Choroid plexus epithelial cell (primary cell): Measurements from ENCODE around the gene ZNF692.

Source experiments
- DNase-seq: peaks from one replicate; pipeline ENCODE4 v3.0.0-alpha.2; 2010; ENCODE audit warnings: low read depth
- H3K4me3 ChIP-seq: 2 replicates; pipeline ENCODE4 v1.5.1; 2011; ENCODE audit warnings: low read depth, mild to moderate bottlenecking, control low read depth, low read length, moderate library complexity
- TF ChIP-seq, protein P1 (sequence below): conservative IDR thresholded peaks from 2 replicates; pipeline ENCODE4 v1.5.1; 2011; ENCODE audit warnings: low read depth, mild to moderate bottlenecking, control low read depth, inconsistent platforms, low read length, moderate library complexity

Gene ZNF692

DNA sequence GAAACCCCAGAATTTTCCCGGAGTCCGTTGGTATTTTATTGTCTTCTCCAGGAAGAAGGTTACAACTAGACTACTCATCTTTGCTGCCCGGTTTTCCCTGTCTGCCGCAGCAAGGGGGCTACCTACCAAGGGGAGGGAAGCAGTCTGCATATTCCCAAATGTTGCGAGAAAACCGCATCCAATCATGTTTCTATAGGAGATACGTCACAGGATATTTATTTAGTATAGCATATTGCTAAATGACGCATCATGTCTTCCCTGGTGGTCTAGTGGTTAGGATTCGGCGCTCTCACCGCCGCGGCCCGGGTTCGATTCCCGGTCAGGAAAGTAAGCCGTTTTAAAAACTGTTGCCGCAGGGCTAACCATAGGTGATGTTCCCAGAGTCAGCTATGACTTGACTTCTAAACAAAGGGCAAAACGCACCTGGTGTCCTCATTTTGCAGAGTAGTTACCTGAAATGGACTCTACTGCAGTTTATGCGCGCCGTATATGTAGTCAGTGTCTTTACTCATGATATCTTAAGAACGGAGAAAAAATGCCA lies 15.2 kb upstream of the ZNF692 start:
- H3K4me3 ChIP-seq, result peak overlapping the region; percentile 87
- DNase-seq, result peak; percentile 93
- TF ChIP-seq, protein P1, sequence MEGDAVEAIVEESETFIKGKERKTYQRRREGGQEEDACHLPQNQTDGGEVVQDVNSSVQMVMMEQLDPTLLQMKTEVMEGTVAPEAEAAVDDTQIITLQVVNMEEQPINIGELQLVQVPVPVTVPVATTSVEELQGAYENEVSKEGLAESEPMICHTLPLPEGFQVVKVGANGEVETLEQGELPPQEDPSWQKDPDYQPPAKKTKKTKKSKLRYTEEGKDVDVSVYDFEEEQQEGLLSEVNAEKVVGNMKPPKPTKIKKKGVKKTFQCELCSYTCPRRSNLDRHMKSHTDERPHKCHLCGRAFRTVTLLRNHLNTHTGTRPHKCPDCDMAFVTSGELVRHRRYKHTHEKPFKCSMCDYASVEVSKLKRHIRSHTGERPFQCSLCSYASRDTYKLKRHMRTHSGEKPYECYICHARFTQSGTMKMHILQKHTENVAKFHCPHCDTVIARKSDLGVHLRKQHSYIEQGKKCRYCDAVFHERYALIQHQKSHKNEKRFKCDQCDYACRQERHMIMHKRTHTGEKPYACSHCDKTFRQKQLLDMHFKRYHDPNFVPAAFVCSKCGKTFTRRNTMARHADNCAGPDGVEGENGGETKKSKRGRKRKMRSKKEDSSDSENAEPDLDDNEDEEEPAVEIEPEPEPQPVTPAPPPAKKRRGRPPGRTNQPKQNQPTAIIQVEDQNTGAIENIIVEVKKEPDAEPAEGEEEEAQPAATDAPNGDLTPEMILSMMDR, result no peak

DNA sequence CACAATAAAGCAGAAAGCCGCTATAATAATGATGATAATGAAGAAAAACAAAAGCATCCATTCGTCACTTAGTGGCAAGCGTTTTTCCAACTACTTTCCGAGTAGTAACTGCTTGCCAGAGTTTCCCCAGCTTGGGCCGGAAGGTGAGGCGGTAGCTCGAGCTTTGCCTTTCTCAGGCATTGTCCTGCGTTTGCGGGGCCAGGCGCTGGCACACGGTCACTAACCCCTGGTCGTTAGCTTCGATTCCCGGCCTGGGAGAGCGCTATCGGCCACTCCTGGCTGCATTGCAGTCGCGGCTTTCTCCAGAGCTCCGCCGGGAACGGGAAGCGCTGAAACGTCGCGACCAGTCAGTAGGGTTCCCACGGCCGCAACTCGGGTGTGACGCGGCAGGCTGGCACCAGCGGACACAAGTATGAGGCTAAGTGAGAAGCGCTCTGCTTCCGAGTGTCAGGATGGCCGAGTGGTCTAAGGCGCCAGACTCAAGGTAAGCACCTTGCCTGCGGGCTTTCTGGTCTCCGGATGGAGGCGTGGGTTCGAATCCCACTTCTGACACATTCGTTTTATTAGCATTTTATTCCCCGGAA lies 14.6 kb upstream of the ZNF692 start:
- peak; percentile 98 for DNase-seq

DNA sequence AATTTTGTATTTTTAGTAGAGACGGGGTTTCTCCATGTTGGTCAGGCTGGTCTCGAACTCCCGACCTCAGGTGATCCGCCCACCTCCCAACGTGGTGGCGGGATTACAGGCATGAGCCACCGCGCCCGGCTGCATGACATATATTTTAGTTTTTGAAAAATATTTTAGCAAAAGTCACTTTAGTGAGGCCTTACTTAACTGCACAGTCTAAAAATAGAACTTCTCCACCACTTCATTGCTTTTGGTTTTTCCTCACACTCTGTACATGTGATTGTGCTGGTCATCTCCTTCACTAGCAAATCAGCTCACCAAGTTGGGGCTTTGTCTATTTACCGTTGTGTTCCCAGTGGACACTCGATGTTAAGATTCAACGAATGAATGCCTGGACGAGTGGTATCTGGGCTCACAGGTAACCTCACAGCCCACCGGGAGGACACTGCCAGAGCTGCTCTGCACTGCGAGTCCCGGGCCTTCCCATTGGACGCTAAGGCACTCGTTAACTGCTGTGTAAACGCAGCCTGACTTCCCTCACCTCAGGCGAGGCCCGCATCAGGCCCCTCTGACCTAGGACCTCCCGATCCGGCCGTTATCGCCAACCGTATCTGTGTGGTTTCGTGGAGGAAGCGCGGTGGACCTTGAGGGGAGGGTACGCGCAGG lies 14.0 kb upstream of the ZNF692 start:
- TF ChIP-seq, protein P1, result no peak
- peak; percentile 80 for DNase-seq

More for the DNA sequence above, 14.6 kb upstream of the ZNF692 start:
- TF ChIP-seq, protein P1, result no peak
- peak overlapping the region; percentile 87 for H3K4me3 ChIP-seq

DNA sequence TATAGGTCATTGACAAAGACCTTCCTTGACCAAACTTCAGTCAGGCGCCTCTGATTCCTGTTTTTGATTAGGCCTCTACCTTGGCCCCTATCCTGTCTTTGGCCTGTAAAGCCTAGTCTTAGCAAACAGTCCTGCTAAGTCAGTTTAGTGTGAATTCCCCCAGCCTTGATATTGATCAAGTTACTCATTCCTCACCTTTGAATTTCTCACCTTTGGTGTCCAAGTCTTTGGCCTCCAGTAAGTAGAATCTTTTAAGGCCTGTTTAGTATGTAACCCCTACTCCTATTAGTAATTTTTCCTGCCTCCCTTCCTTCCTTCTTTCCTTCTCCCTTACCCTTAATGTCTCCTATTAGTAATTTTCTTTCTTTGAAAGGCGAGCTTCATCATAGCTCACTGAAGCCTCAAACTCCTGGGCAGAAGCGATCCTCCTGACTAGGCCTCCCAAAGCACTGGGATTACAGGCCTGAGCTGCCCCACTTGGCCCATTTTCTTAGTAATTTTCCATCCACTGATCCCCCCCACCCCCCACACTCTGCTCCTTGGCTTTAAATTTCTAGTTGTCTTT lies 13.0 kb upstream of the ZNF692 start:
- TF ChIP-seq, protein P1, result no peak
- DNase-seq, result no peak
- H3K4me3 ChIP-seq, result no peak overlapping the region

More for the DNA sequence above, 14.0 kb upstream of the ZNF692 start:
- peak overlapping the region; percentile 87 for H3K4me3 ChIP-seq

DNA sequence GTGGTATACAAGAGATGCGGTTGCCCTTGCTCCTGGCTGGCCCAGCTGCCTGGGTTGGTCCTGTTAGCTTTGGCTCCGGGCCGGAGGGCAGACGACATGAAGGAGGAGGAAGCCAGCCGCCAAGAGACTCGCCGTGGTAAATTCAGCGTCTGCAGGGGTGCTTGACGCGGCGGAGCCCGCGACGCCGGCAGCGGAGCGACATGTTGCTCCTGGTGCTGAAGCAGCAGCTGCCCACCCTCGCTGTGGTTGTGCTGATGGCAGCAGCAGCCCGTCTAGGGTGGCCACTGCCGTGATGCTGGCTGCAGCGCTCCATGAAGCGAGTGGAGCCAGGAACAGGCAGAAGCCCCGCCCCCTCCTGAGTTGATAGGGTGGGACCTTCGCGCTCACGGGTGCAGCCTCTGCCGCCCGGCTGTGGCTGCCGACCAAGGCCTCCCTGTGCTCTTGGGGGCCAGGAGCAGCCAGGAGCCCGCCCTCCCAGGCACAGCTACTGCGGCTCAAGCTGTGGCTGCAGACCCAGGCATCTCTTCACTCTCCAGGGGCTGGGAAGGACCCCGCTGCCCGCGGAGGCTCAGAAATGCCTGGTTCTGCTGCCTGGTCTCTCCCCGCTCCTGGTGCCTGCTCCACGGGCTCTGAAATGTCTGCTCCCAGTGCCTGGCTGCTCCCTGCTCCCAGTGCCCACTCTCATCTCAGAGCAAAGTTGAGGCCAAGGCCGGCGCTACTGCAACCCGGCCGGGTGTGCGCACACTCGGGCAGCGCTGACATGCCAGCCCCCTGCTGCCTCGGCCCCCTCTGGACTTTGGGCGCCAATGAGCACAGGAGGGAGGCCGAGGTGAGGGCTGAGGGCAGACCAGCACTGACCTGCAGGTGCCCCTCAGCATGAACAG lies 4.4 kb upstream of the ZNF692 start:
- H3K4me3 ChIP-seq, result peak overlapping the region; percentile 69
- DNase-seq, result peak; percentile 67
- TF ChIP-seq, protein P1, result no peak

DNA sequence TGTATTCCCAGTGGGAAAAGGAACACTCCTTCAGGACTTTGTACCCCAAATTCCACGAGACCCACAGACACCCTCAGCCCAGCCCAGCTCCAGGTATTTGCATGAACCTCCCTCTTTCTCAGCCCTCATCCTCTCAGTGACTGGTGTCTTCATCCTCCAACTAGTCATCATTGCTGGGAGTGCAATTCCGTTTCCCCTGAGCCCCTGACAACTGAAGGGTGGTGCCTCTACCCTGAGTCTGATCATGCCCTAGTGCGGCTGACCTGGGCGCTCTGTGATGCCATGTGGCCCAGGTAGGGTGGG lies 3.8 kb upstream of the ZNF692 start:
- H3K4me3 ChIP-seq, result peak overlapping the region; percentile 69
- no peak for DNase-seq
- TF ChIP-seq, protein P1, result no peak
